Right ventricle myocardium inferior (tissue), 1 donor: ENCODE data around the gene FOCAD. TPM values are rescaled to one million over a fixed set of nuclear protein-coding genes. Genes with fewer than 3 reads are reported as not detected.
"Not testable (repeated sequence)": the region's sequence is repeated elsewhere in the genome, so short reads cannot be mapped to it uniquely, and the experiment has no call there.

Experiments used
- ATAC-seq: fragments of 200-7000 bp; cut with Tn5 transposase; one replicate; pipeline ENCODE4 v1.9.1; 2020; ENCODE audit warnings: mild to moderate bottlenecking, moderate library complexity
- DNase-seq: peaks from one replicate; pipeline ENCODE4 v3.0.0; 2021; ENCODE audit errors: missing footprints
- intact Hi-C: fragments of 100-400 bp; cut with DNase I; formaldehyde crosslinking; loops from one replicate; pipeline ENCODE4 v1.11.0; 2022
- total RNA-seq: library from RNA; stranded (reverse); fragmentation: NEBNext Ultra II Directional; extraction: Animal tissue kit (Norgen Biotek cat#: 25700); gene quantifications from one replicate; pipeline ENCODE4 v1.2.1, GENCODE V29; 2021
- donor health status: DM: no; HTN: yes; CAD: no; lungs with severe emphysema.

The FOCAD gene
- total RNA-seq, 1 donor from 2014 or later, result 29.8 TPM

GRCh38 chr9:20664501-20664900 is 19.6 kb upstream of the FOCAD start:
- ATAC-seq (no peak), DNase-seq (no peak)
- intact Hi-C loops, result no loop called here

- ATAC-seq, result no peak
- intact Hi-C loops, result no loop called here
- no peak for DNase-seq
These were observed 13.7 kb upstream of the FOCAD start for GRCh38 chr9:20670395-20670794.

- ATAC-seq (no peak), DNase-seq (no peak)
- intact Hi-C loops, result no loop called here
These were observed 12.4 kb upstream of the FOCAD start for GRCh38 chr9:20671635-20672034.

- ATAC-seq, intact Hi-C loops, DNase-seq: not testable (repeated sequence)
These were observed 10.5 kb upstream of the FOCAD start for GRCh38 chr9:20673537-20673936.

GRCh38 chr9:20681467-20681866 is 2.6 kb upstream of the FOCAD start:
- DNase-seq (no peak), ATAC-seq (no peak)
- intact Hi-C loops, result no loop called here

GRCh38 chr9:20683351-20684034 is 566 bp upstream of the FOCAD start:
- ATAC-seq (peak; percentile 47), DNase-seq (peak; percentile 78)
- intact Hi-C loops, result loop anchor here (1.0 kb wide), 1 partner anchor 59 kb away; no protein-coding TSS in a partner anchor

GRCh38 chr9:20684875-20685696 is 1.0 kb downstream of the FOCAD start:
- DNase-seq, result no peak
- intact Hi-C loops, result no loop called here
- no peak for ATAC-seq

GRCh38 chr9:20685769-20686168 is 1.7 kb downstream of the FOCAD start:
- DNase-seq (no peak), ATAC-seq (no peak)
- intact Hi-C loops, result no loop called here

GRCh38 chr9:20689833-20690232 is 5.8 kb downstream of the FOCAD start:
- intact Hi-C loops, result no loop called here
- ATAC-seq, result no peak

GRCh38 chr9:20692554-20692953 is 8.5 kb downstream of the FOCAD start:
- intact Hi-C loops, result no loop called here
- no peak for DNase-seq
- no peak for ATAC-seq

More at GRCh38 chr9:20689833-20690232, 5.8 kb downstream of the FOCAD start:
- DNase-seq, result no peak

- intact Hi-C loops, result no loop called here
- DNase-seq, result no peak
- no peak for ATAC-seq
These were observed 9.0 kb downstream of the FOCAD start for GRCh38 chr9:20693068-20693467.

GRCh38 chr9:20694248-20694647 is 10.2 kb downstream of the FOCAD start:
- ATAC-seq (no peak), DNase-seq (no peak)
- intact Hi-C loops, result no loop called here

- DNase-seq (no peak), ATAC-seq (no peak)
- intact Hi-C loops, result no loop called here
These were observed 13.1 kb downstream of the FOCAD start for GRCh38 chr9:20697021-20697719.

GRCh38 chr9:20698782-20699181 is 14.7 kb downstream of the FOCAD start:
- ATAC-seq, result no peak
- intact Hi-C loops, result no loop called here

GRCh38 chr9:20701060-20701459 is 17.0 kb downstream of the FOCAD start:
- intact Hi-C loops, result no loop called here
- DNase-seq, result no peak
- ATAC-seq, result peak; percentile 52

More at GRCh38 chr9:20698782-20699181, 14.7 kb downstream of the FOCAD start:
- no peak for DNase-seq

- ATAC-seq (no peak), DNase-seq (no peak)
- intact Hi-C loops, result no loop called here
These were observed 18.5 kb downstream of the FOCAD start for GRCh38 chr9:20702570-20702969.

GRCh38 chr9:20703146-20703545 is 19.1 kb downstream of the FOCAD start:
- intact Hi-C loops, result no loop called here
- ATAC-seq, result no peak
- DNase-seq, result no peak

GRCh38 chr9:20707708-20708107 is 23.6 kb downstream of the FOCAD start:
- intact Hi-C loops, result no loop called here
- DNase-seq (no peak), ATAC-seq (no peak)

GRCh38 chr9:20713172-20713571 is 29.1 kb downstream of the FOCAD start:
- intact Hi-C loops, result no loop called here
- ATAC-seq (no peak), DNase-seq (no peak)
